Measurements from ENCODE around the gene TMEM14B. TPM values are rescaled to one million over a fixed set of nuclear protein-coding genes. Genes with fewer than 3 reads are reported as not detected.
"Not testable (repeated sequence)": the region's sequence is repeated elsewhere in the genome, so short reads cannot be mapped to it uniquely, and the experiment has no call there.

TMEM14B gene
- total RNA-seq: 65.2 TPM

DNA sequence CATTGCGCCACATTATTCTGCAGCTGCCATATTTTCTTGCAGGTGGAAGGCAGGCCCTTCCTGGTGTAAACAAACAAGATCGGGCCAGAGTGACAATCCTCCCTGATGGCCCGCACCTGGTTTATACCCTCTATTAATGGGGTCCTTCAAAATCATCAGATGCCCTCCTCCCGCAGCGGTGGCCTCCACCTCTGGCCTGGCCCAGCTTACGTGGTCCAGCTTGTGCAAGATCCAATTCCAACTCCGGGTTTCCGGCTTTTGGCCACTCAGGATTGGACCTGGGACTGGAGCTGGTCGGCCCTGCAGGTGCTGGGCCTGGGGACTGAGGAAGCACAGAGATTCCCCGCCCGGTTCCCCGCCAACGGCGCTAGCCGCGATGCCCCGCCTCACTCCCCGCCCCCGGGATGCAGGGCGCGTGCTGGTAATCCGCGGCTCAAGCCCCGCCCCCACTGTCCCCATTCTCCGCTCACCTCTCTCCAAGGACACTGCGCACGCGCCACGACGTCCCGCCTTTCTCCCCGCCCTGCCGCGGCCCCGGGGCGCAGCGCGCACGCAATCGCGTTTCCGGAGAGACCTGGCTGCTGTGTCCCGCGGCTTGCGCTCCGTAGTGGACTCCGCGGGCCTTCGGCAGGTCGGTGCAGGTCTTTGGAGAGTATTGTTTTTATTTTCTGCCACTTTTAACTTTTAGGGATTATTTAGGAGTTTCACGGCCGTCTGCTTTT lies at the start of gene TMEM14B:
Gene TMEM14B (plus strand): TSS at position 555 of the 722 bp plus-strand sequence. CDS start 1,441 bp downstream, outside the sequence.
- Histone ChIP-seq H3K4me3 (ENCODE audit: low read length in 3 of 3) (peak within 1 kb of the TSS; percentile 86 to 97 (median 96)), H3K4me1 (ENCODE audit: control insufficient read depth in 3 of 3, insufficient read depth in 3 of 3, low read length in 3 of 3) (peaks cover 13 to 31% (median 22%) of the 10 kb centered on the region in 3 donors), H3K9ac (ENCODE audit: low read depth in 1 of 3, low read length in 3 of 3) (peak within 1 kb of the TSS; percentile 87 to 95 (median 94)), H3K27me3 (ENCODE audit: control insufficient read depth in 3 of 3, insufficient read depth in 3 of 3, low read length in 3 of 3) (no peaks in the 10 kb centered on the region), H3K9me3 (ENCODE audit: control insufficient read depth in 3 of 3, low read length in 3 of 3) (no peaks in the 10 kb centered on the region), H3K27ac (ENCODE audit: low read depth, low read length) (peak within 1 kb of the TSS; percentile 80), H3K36me3 (ENCODE audit: control insufficient read depth in 3 of 3, insufficient read depth in 3 of 3, low read length in 3 of 3) (peaks cover 14 to 19% (median 18%) of the 10 kb centered on the region in 3 donors)

DNA sequence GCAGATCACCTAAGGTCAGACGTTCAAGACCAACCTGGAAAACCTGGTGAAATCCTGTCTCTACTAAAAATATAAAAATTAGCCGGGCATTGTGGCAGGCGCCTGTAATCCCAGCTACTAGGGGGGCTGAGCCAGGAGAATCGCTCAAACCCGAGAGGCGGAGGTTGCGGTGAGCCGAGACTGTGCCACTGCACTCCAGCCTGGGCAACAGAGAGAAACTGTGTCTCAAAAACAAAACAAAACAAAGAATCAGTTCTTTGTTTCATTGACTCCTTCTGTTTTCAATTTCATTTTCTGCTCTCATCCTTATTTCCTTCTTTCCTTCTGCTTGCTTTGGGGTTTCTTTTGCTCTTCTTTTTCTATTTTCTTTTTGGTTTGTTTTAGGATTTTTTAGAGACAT lies 33.6 kb upstream of the TMEM14B start:
- Histone ChIP-seq H3K4me1 (ENCODE audit: control insufficient read depth in 3 of 3, insufficient read depth in 3 of 3, low read length in 3 of 3) (no peaks in the 10 kb centered on the region), H3K4me3 (ENCODE audit: low read length in 3 of 3) (no peak overlapping the region)

DNA sequence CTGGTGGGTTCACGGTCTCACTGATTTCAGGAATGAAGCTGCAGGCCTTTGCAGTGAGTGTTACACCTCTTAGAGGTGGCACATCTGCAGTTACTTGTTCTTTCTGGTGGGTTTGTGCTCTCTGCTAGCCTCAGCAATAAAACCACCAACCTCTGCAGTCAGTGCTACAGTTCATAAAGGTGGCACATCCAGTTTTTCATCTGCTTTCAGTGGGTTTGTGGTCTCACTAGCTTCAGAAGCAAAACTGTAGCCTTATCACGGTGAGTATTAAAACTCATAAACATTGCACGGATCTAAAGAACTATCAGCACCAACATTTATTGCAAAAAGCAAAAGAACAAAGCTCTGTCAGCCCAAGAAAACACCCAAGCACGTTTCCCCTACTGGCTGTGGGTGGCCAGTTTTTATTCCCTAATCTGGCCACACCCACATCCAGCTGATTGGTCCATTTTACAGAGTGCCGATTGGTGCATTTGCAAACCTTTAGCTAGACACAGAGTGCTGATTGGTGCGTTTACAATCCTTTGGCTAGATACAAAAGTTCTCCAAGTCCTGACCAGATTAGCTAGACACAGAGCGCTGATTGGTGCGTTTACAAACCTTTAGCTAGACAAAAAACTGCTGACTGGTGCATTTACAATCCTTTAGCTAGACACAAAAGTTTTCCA lies 28.2 kb upstream of the TMEM14B start:
- Histone ChIP-seq H3K9ac (ENCODE audit: low read depth in 1 of 3, low read length in 3 of 3) (no peak overlapping the region), H3K4me3 (ENCODE audit: low read length in 3 of 3) (peak overlapping the region; percentile 79 to 80 (median 79)), H3K27ac (ENCODE audit: low read depth, low read length) (no peak overlapping the region), H3K9me3 (ENCODE audit: control insufficient read depth in 3 of 3, low read length in 3 of 3) (no peaks in the 10 kb centered on the region), H3K36me3 (ENCODE audit: control insufficient read depth in 3 of 3, insufficient read depth in 3 of 3, low read length in 3 of 3) (no peaks in the 10 kb centered on the region), H3K4me1 (ENCODE audit: control insufficient read depth in 3 of 3, insufficient read depth in 3 of 3, low read length in 3 of 3) (peaks cover 15 to 19% (median 16%) of the 10 kb centered on the region in 3 donors), H3K27me3 (ENCODE audit: control insufficient read depth in 3 of 3, insufficient read depth in 3 of 3, low read length in 3 of 3) (no peaks in the 10 kb centered on the region)

More for the DNA sequence above, 33.6 kb upstream of the TMEM14B start:
- H3K27ac ChIP-seq (ENCODE audit: low read depth, low read length): no peak overlapping the region
- H3K9ac ChIP-seq (ENCODE audit: low read depth in 1 of 3, low read length in 3 of 3): no peak overlapping the region
- no peaks in the 10 kb centered on the region for H3K9me3 ChIP-seq (ENCODE audit: control insufficient read depth in 3 of 3, low read length in 3 of 3)
- peaks cover 3 to 9% (median 5%) of the 10 kb centered on the region in 3 donors for H3K36me3 ChIP-seq (ENCODE audit: control insufficient read depth in 3 of 3, insufficient read depth in 3 of 3, low read length in 3 of 3)
- H3K27me3 ChIP-seq (ENCODE audit: control insufficient read depth in 3 of 3, insufficient read depth in 3 of 3, low read length in 3 of 3): no peaks in the 10 kb centered on the region

DNA sequence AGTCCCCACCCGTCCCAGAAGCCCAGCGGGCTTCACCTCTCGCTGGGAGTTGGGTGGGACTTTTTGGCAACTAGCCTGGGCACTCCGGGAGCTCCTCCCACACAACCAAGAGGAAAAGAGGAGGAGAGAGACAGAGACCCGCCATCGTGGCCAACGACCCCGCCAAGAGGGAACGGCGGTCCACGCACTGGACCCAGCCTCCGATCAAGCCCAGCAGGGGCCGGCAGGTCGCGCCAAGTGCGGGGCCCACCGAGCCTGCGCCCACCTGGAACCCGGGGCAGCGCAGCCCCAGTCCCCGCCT lies 27.7 kb upstream of the TMEM14B start:
- peak overlapping the region; percentile 79 to 80 (median 79) for H3K4me3 ChIP-seq (ENCODE audit: low read length in 3 of 3)
- H3K36me3 ChIP-seq (ENCODE audit: control insufficient read depth in 3 of 3, insufficient read depth in 3 of 3, low read length in 3 of 3): peaks cover 0 to 3% (median 2%) of the 10 kb centered on the region in 3 donors
- H3K27me3 ChIP-seq (ENCODE audit: control insufficient read depth in 3 of 3, insufficient read depth in 3 of 3, low read length in 3 of 3): no peaks in the 10 kb centered on the region
- no peaks in the 10 kb centered on the region for H3K9me3 ChIP-seq (ENCODE audit: control insufficient read depth in 3 of 3, low read length in 3 of 3)
- H3K27ac ChIP-seq (ENCODE audit: low read depth, low read length): peak overlapping the region; percentile 65
- peak overlapping the region; percentile 62 to 82 (median 76) for H3K9ac ChIP-seq (ENCODE audit: low read depth in 1 of 3, low read length in 3 of 3)
- peaks cover 17 to 24% (median 21%) of the 10 kb centered on the region in 3 donors for H3K4me1 ChIP-seq (ENCODE audit: control insufficient read depth in 3 of 3, insufficient read depth in 3 of 3, low read length in 3 of 3)

DNA sequence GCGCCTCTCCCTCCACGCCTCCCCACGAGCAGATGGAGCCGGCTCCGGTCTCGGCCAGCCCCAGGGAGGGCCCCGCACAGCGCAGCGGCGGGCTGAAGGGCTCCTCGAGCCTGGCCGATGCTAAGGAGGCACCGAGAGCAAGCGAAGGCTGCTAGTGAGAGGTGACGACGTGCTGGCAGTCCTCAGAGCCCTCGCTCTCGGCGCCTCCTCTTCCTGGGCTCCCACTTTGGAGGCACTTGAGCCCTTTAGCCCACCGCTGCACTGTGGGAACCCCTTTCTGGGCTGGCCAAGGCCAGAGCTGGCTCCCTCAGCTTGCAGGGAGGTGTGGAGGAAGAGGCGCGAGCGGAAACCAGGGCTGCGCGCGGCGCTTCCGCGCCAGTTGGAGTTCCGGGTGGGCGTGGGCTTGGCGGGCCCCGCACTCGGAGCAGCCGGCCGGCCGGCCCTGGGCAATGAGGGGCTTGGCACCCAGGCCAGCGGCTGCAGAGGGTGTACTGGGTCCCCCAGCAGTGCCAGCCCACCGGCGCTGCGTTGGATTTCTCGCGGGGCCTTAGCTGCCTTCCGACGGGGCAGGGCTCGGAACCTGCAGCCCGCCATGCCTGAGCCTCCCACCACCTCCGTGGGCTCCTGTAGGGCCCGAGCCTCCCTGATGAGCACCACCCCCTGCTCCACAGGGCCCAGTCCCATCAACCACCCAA lies 27.2 kb upstream of the TMEM14B start:
- Histone ChIP-seq H3K9ac (ENCODE audit: low read depth in 1 of 3, low read length in 3 of 3) (peak overlapping the region; percentile 62 to 82 (median 76)), H3K4me3 (ENCODE audit: low read length in 3 of 3) (peak overlapping the region; percentile 79 to 80 (median 79)), H3K36me3 (ENCODE audit: control insufficient read depth in 3 of 3, insufficient read depth in 3 of 3, low read length in 3 of 3) (peaks cover 0 to 5% (median 4%) of the 10 kb centered on the region in 3 donors), H3K27ac (ENCODE audit: low read depth, low read length) (peak overlapping the region; percentile 65), H3K9me3 (ENCODE audit: control insufficient read depth in 3 of 3, low read length in 3 of 3) (no peaks in the 10 kb centered on the region), H3K4me1 (ENCODE audit: control insufficient read depth in 3 of 3, insufficient read depth in 3 of 3, low read length in 3 of 3) (peaks cover 17 to 28% (median 23%) of the 10 kb centered on the region in 3 donors), H3K27me3 (ENCODE audit: control insufficient read depth in 3 of 3, insufficient read depth in 3 of 3, low read length in 3 of 3) (no peaks in the 10 kb centered on the region)

DNA sequence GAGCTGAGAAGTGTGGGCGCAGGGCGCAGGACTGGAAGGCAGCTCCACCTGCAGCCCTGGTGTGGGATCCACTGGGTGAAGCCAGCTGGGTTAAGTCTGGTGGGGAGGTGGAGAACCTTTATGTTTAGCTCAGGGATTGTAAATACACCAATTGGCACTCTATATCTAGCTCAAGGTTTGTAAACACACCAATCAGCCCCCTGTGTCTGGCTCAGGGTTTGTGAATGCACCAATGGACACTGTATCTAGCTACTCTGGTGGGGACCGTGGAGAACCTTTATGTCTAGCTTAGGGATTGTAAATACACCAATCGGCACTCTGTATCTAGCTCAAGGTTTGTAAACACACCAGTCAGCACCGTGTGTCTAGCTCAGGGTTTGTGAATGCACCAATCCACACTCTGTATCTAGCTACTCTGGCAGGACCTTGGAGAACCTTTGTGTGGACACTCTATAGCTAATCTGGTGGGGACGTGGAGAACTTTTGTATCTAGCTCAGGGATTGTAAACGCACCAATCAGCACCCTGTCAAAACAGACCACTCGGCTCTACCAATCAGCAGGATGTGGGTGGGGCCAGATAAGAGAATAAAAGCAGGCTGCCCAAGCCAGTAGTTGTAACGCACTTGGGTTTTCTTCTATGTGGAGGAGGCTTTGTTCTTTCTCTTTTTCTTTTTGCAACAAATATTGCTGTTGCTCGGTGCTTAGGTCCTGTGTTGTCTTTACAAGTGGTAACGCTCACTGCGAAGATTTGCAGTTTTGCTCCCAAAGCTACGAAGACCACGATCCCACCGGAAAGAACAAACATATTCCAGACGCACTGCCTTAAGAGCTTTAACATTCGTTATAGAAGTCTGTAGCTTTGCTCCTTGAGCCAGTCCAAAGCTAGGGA lies 26.4 kb upstream of the TMEM14B start:
- Histone ChIP-seq H3K27ac (ENCODE audit: low read depth, low read length) (peak overlapping the region; percentile 65), H3K36me3 (ENCODE audit: control insufficient read depth in 3 of 3, insufficient read depth in 3 of 3, low read length in 3 of 3) (peaks cover 7 to 12% (median 9%) of the 10 kb centered on the region in 3 donors), H3K9ac (ENCODE audit: low read depth in 1 of 3, low read length in 3 of 3) (peak overlapping the region; percentile 57 to 82 (median 62)), H3K4me1 (ENCODE audit: control insufficient read depth in 3 of 3, insufficient read depth in 3 of 3, low read length in 3 of 3) (peaks cover 17 to 34% (median 26%) of the 10 kb centered on the region in 3 donors), H3K4me3 (ENCODE audit: low read length in 3 of 3) (peak overlapping the region; percentile 79 to 80 (median 79))
- H3K27me3 ChIP-seq (ENCODE audit: control insufficient read depth in 3 of 3, insufficient read depth in 3 of 3, low read length in 3 of 3); H3K9me3 ChIP-seq (ENCODE audit: control insufficient read depth in 3 of 3, low read length in 3 of 3): not testable (repeated sequence)

DNA sequence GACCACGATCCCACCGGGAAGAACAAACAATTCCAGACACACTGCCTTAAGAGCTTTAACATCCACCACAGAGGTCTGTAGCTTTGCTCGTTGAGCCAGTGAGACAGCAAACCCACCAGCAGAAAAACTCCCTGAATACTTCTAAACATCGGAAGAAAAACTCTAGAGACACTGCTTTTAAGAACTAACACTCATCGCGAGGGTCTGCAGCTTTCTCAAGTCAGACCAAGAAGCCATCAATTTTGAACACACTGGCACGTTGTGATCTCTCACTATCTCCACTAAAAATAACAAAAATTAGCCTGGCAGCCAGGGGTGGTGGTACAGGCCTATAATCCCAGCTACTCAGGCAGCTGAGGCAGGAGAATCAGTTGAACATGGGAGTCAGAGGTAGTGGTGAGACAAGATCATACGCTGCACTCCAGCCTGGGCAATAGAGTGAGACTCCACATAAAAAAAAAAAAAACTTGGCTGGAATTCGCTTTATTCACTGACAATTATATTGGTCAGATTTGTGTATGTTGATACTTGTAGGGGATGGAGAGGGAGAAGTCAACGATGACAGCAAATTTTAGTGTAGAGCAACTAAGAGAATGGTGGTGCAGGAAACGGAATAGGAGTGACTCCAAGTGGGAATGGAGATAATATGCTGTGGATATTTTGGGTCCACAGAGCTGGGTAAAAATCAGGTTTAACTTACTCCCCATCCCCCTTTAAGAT lies 25.6 kb upstream of the TMEM14B start:
- Histone ChIP-seq H3K9me3 (ENCODE audit: control insufficient read depth in 3 of 3, low read length in 3 of 3) (no peaks in the 10 kb centered on the region), H3K4me1 (ENCODE audit: control insufficient read depth in 3 of 3, insufficient read depth in 3 of 3, low read length in 3 of 3) (peaks cover 17 to 34% (median 26%) of the 10 kb centered on the region in 3 donors), H3K27me3 (ENCODE audit: control insufficient read depth in 3 of 3, insufficient read depth in 3 of 3, low read length in 3 of 3) (no peaks in the 10 kb centered on the region), H3K36me3 (ENCODE audit: control insufficient read depth in 3 of 3, insufficient read depth in 3 of 3, low read length in 3 of 3) (peaks cover 8 to 18% (median 13%) of the 10 kb centered on the region in 3 donors), H3K27ac (ENCODE audit: low read depth, low read length) (peak overlapping the region; percentile 81), H3K9ac (ENCODE audit: low read depth in 1 of 3, low read length in 3 of 3) (peak overlapping the region; percentile 90 to 93 (median 90)), H3K4me3 (ENCODE audit: low read length in 3 of 3) (peak overlapping the region; percentile 82 to 93 (median 91))

DNA sequence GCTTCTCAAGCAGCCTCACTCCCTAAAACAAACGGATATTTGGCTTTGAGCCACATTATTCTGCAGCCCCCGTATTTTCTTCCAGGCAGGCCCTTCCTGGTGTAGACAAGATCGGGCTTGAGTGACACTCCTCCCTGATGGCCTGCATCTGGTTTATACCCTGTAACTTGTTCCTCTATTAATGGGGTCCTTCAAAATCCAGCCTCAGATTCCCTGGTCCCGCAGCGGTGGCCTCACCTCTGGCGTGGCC lies 25.1 kb upstream of the TMEM14B start:
- peak overlapping the region; percentile 81 for H3K27ac ChIP-seq (ENCODE audit: low read depth, low read length)
- peaks cover 17 to 34% (median 26%) of the 10 kb centered on the region in 3 donors for H3K4me1 ChIP-seq (ENCODE audit: control insufficient read depth in 3 of 3, insufficient read depth in 3 of 3, low read length in 3 of 3)

More for the DNA sequence above, 25.1 kb upstream of the TMEM14B start:
- Histone ChIP-seq H3K9ac (ENCODE audit: low read depth in 1 of 3, low read length in 3 of 3) (peak overlapping the region; percentile 90 to 93 (median 90)), H3K27me3 (ENCODE audit: control insufficient read depth in 3 of 3, insufficient read depth in 3 of 3, low read length in 3 of 3) (no peaks in the 10 kb centered on the region), H3K36me3 (ENCODE audit: control insufficient read depth in 3 of 3, insufficient read depth in 3 of 3, low read length in 3 of 3) (peaks cover 8 to 18% (median 13%) of the 10 kb centered on the region in 3 donors), H3K9me3 (ENCODE audit: control insufficient read depth in 3 of 3, low read length in 3 of 3) (no peaks in the 10 kb centered on the region), H3K4me3 (ENCODE audit: low read length in 3 of 3) (peak overlapping the region; percentile 82 to 93 (median 91))

Data from skeletal muscle tissue (tissue), 4 donors.